ENCODE results near the gene CD276. TPM values are rescaled to one million over a fixed set of nuclear protein-coding genes. Genes with fewer than 3 reads are reported as not detected.

Gene CD276
- total RNA-seq, 1 donor from 2014 or later: 78.1 TPM

GRCh38 chr15:73688455-73688854 lies 4.3 kb downstream of the CD276 start:
- H3K27ac ChIP-seq: peak overlapping the region; percentile 93
- DNase-seq (ENCODE audit: extremely low spot score in 2 of 2): no peak
- H3K27me3 ChIP-seq: no peaks in the 10 kb centered on the region
- peaks cover 82% of the 10 kb centered on the region for H3K4me1 ChIP-seq
- TF ChIP-seq CTCF (IDR thresholded peaks at IDR 0.05): no peak
- no peak for TF ChIP-seq POLR2AphosphoS5 (IDR thresholded peaks at IDR 0.05; ENCODE audit: insufficient read depth in 1 of 2, low read depth in 1 of 2)
- no peak for TF ChIP-seq POLR2A (IDR thresholded peaks at IDR 0.05)
- H3K9me3 ChIP-seq: no peaks in the 10 kb centered on the region
- no peaks in the 10 kb centered on the region for H3K36me3 ChIP-seq
- intact Hi-C loops (cut with DNase I): no loop called here
- H3K4me3 ChIP-seq: no peak overlapping the region

GRCh38 chr15:73691396-73691795 lies 7.2 kb downstream of the CD276 start:
- Histone ChIP-seq H3K27me3 (no peaks in the 10 kb centered on the region), H3K4me3 (no peak overlapping the region), H3K36me3 (no peaks in the 10 kb centered on the region), H3K9me3 (no peaks in the 10 kb centered on the region), H3K27ac (peak overlapping the region; percentile 42), H3K4me1 (peaks cover 85% of the 10 kb centered on the region)
- DNase-seq (ENCODE audit: extremely low spot score in 2 of 2): no peak
- intact Hi-C loops (cut with DNase I): no loop called here
- TF ChIP-seq CTCF (IDR thresholded peaks at IDR 0.05) (peak in 1 of 3 experiments; percentile 19), POLR2AphosphoS5 (IDR thresholded peaks at IDR 0.05; ENCODE audit: insufficient read depth in 1 of 2, low read depth in 1 of 2) (peak in 1 of 2 donors; percentile 48), POLR2A (IDR thresholded peaks at IDR 0.05) (no peak)

GRCh38 chr15:73694419-73694818 lies 10.2 kb downstream of the CD276 start:
- intact Hi-C loops (cut with DNase I): loop anchor here (2.0 kb wide), 1 partner anchor 62 kb away; the partner anchor contains the start of gene NPTN
- Histone ChIP-seq H3K4me3 (no peak overlapping the region), H3K4me1 (peaks cover 74% of the 10 kb centered on the region), H3K27ac (no peak overlapping the region), H3K27me3 (no peaks in the 10 kb centered on the region), H3K36me3 (peaks cover 0 to 3% of the 10 kb centered on the region in 2 donors), H3K9me3 (no peaks in the 10 kb centered on the region)
- DNase-seq (ENCODE audit: extremely low spot score in 2 of 2): no peak
- TF ChIP-seq POLR2AphosphoS5 (IDR thresholded peaks at IDR 0.05; ENCODE audit: insufficient read depth in 1 of 2, low read depth in 1 of 2) (no peak), POLR2A (IDR thresholded peaks at IDR 0.05) (no peak), CTCF (IDR thresholded peaks at IDR 0.05) (no peak)

- no peak for DNase-seq (ENCODE audit: extremely low spot score in 2 of 2)
- Histone ChIP-seq H3K4me3 (no peak overlapping the region), H3K4me1 (peaks cover 62% of the 10 kb centered on the region), H3K36me3 (peaks cover 0 to 3% of the 10 kb centered on the region in 2 donors), H3K27ac (peak overlapping the region; percentile 48), H3K27me3 (no peaks in the 10 kb centered on the region), H3K9me3 (no peaks in the 10 kb centered on the region)
- TF ChIP-seq POLR2A (IDR thresholded peaks at IDR 0.05) (no peak), POLR2AphosphoS5 (IDR thresholded peaks at IDR 0.05; ENCODE audit: insufficient read depth in 1 of 2, low read depth in 1 of 2) (no peak), CTCF (IDR thresholded peaks at IDR 0.05) (no peak)
- intact Hi-C loops (cut with DNase I): loop anchor here (2.0 kb wide), 1 partner anchor 63 kb away; the partner anchor contains the start of gene NPTN
Measured at GRCh38 chr15:73695773-73696640, 11.8 kb downstream of the CD276 start.

- intact Hi-C loops (cut with DNase I): no loop called here
- H3K4me3 ChIP-seq: no peak overlapping the region
- H3K4me1 ChIP-seq: peaks cover 56% of the 10 kb centered on the region
- H3K27ac ChIP-seq: peak overlapping the region; percentile 48
- TF ChIP-seq CTCF (IDR thresholded peaks at IDR 0.05): no peak
- no peak for TF ChIP-seq POLR2A (IDR thresholded peaks at IDR 0.05)
- TF ChIP-seq POLR2AphosphoS5 (IDR thresholded peaks at IDR 0.05; ENCODE audit: insufficient read depth in 1 of 2, low read depth in 1 of 2): no peak
- DNase-seq (ENCODE audit: extremely low spot score in 2 of 2): no peak
- H3K36me3 ChIP-seq: peaks cover 0 to 3% of the 10 kb centered on the region in 2 donors
- H3K27me3 ChIP-seq: no peaks in the 10 kb centered on the region
- no peaks in the 10 kb centered on the region for H3K9me3 ChIP-seq
Measured at GRCh38 chr15:73696641-73697001, 12.4 kb downstream of the CD276 start.
